ENCODE data around the gene GINS2. TPM values are rescaled to one million over a fixed set of nuclear protein-coding genes. Genes with fewer than 3 reads are reported as not detected.

The GINS2 gene
- 1.4 TPM for total RNA-seq
- long read RNA-seq, partial matches to known transcripts: 0 of 1 reads
- long read RNA-seq, other reads (novel, unspliced or antisense): 0 of 1 reads

- intact Hi-C loops (cut with DNase I): no loop called here
- DNase-seq (ENCODE audit: missing footprints) (peak; percentile 96), ATAC-seq (peak; percentile 100)
These were observed at the start of gene GINS2 for GRCh38 chr16:85688586-85689284. Gene GINS2, minus strand, starts transcription at chr16:85688954. Its CDS starts 56 bp downstream, at chr16:85688898.

GRCh38 chr16:85736921-85737320 is 48.2 kb upstream of the GINS2 start:
- ATAC-seq (no peak), DNase-seq (ENCODE audit: missing footprints) (no peak)
- intact Hi-C loops (cut with DNase I): no loop called here

- intact Hi-C loops (cut with DNase I): no loop called here
- ATAC-seq (no peak), DNase-seq (ENCODE audit: missing footprints) (no peak)
These were observed 47.2 kb upstream of the GINS2 start for GRCh38 chr16:85735946-85736345.

GRCh38 chr16:85735225-85735635 is 46.5 kb upstream of the GINS2 start:
- ATAC-seq: no peak
- no peak for DNase-seq (ENCODE audit: missing footprints)
- intact Hi-C loops (cut with DNase I): no loop called here

- ATAC-seq (no peak), DNase-seq (ENCODE audit: missing footprints) (no peak)
- intact Hi-C loops (cut with DNase I): no loop called here
These were observed 45.7 kb upstream of the GINS2 start for GRCh38 chr16:85734311-85735017.

- intact Hi-C loops (cut with DNase I): no loop called here
- no peak for DNase-seq (ENCODE audit: missing footprints)
- ATAC-seq: no peak
These were observed 45.1 kb upstream of the GINS2 start for GRCh38 chr16:85733839-85734170.

GRCh38 chr16:85733155-85733838 is 44.5 kb upstream of the GINS2 start:
- intact Hi-C loops (cut with DNase I): no loop called here
- DNase-seq (ENCODE audit: missing footprints): no peak
- ATAC-seq: no peak

GRCh38 chr16:85731179-85731578 is 42.4 kb upstream of the GINS2 start:
- ATAC-seq (no peak), DNase-seq (ENCODE audit: missing footprints) (no peak)
- intact Hi-C loops (cut with DNase I): no loop called here

- no peak for ATAC-seq
- DNase-seq (ENCODE audit: missing footprints): no peak
- intact Hi-C loops (cut with DNase I): no loop called here
These were observed 41.4 kb upstream of the GINS2 start for GRCh38 chr16:85730186-85730465.

GRCh38 chr16:85729452-85730185 is 40.9 kb upstream of the GINS2 start:
- DNase-seq (ENCODE audit: missing footprints): no peak
- intact Hi-C loops (cut with DNase I): no loop called here
- no peak for ATAC-seq

- intact Hi-C loops (cut with DNase I): no loop called here
- DNase-seq (ENCODE audit: missing footprints): no peak
- no peak for ATAC-seq
These were observed 40.1 kb upstream of the GINS2 start for GRCh38 chr16:85728879-85729278.

- ATAC-seq (no peak), DNase-seq (ENCODE audit: missing footprints) (no peak)
- intact Hi-C loops (cut with DNase I): no loop called here
These were observed 36.2 kb upstream of the GINS2 start for GRCh38 chr16:85724936-85725335.

GRCh38 chr16:85724126-85724879 is 35.5 kb upstream of the GINS2 start:
- no peak for DNase-seq (ENCODE audit: missing footprints)
- no peak for ATAC-seq
- intact Hi-C loops (cut with DNase I): no loop called here

- intact Hi-C loops (cut with DNase I): no loop called here
- ATAC-seq: no peak
- DNase-seq (ENCODE audit: missing footprints): no peak
These were observed 33.6 kb upstream of the GINS2 start for GRCh38 chr16:85722128-85722893.

GRCh38 chr16:85720302-85720637 is 31.5 kb upstream of the GINS2 start:
- ATAC-seq (peak; percentile 44), DNase-seq (ENCODE audit: missing footprints) (no peak)
- intact Hi-C loops (cut with DNase I): no loop called here

- no peak for ATAC-seq
- intact Hi-C loops (cut with DNase I): loop anchor here (5.0 to 10.0 kb wide), 3 partner anchors 102 to 442 kb away; no protein-coding TSS in a partner anchor
These were observed 31.0 kb upstream of the GINS2 start for GRCh38 chr16:85719605-85720301.

GRCh38 chr16:85718682-85719081 is 29.9 kb upstream of the GINS2 start:
- ATAC-seq (no peak), DNase-seq (ENCODE audit: missing footprints) (no peak)
- intact Hi-C loops (cut with DNase I): loop anchor here (1.0 to 10.0 kb wide), 4 partner anchors 59 to 441 kb away; no protein-coding TSS in a partner anchor

More at GRCh38 chr16:85719605-85720301, 31.0 kb upstream of the GINS2 start:
- no peak for DNase-seq (ENCODE audit: missing footprints)
